ENCODE measurements around the gene KCNQ1. TPM values are rescaled to one million over a fixed set of nuclear protein-coding genes. Genes with fewer than 3 reads are reported as not detected.

Gene KCNQ1
- total and polyA plus RNA-seq, 3 experiments from 2014 or later, result 2.6 to 5.7 (median 3.4) TPM

DNA sequence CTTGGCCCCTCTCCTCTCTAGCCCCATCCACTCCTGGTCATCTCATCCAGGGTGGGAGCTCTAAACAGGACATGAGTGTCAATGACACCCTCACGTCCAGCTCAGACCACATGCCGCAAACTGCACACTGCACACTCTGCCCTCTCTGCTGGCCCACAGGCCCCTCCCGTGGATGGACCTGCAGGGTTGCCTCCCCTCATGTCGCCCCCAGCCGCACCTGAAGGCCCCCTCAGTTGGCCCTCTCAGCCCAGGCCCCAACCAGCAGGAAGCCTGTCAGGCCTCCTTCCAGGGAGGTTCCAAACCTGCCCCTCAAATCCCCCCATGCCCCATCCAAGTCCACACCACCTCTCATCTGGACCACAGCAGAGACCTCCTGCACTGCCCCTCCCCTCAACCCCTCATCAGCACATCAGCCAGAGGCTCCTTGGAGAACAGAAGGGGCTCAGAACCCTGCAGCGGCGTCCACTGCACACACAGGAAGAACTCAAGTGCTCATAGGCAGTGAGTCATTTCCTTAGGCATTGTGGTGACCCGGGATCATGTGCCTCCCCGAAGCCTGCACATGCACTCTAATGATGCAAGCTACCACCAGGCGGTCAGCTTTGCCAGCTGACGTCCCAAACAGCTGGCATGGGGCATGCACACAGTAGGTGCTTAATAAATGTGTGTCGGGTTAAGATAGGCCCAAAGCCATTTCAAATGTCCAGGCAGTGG lies 453.7 kb downstream of the KCNQ1 start:
- DNase-seq, result peak in 4 of 5 donors; percentile 44 to 77 (median 46)
- Mint-ChIP-seq H3K27ac (peak overlapping the region; percentile 31 to 99 (median 95)), H3K36me3 (no peaks in the 10 kb centered on the region), H3K27me3 (no peaks in the 10 kb centered on the region), H3K4me3 (peak overlapping the region; percentile 43 to 96 (median 87)), H3K9me3 (no peaks in the 10 kb centered on the region), H3K4me1 (peaks cover 33 to 54% (median 44%) of the 10 kb centered on the region in 3 donors)
- CTCF ChIA-PET, result interaction anchor here (0.8 to 2.1 kb wide), 5 partner anchors 10 to 478 kb away, joined by 3 to 18 read pairs (median 10); partner anchors contain the start of gene PHLDA2
- Histone ChIP-seq H3K4me3 (ENCODE audit: low read length) (peak overlapping the region; percentile 34), H3K36me3 (ENCODE audit: insufficient read depth, low read length) (no peaks in the 10 kb centered on the region), H3K27me3 (ENCODE audit: insufficient read depth, low read length, poor library complexity, severe bottlenecking) (no peaks in the 10 kb centered on the region), H3K9me3 (ENCODE audit: low read length) (no peaks in the 10 kb centered on the region), H3K27ac (ENCODE audit: low read depth, low read length) (no peak overlapping the region), H3K4me1 (ENCODE audit: insufficient read depth, low read length) (peaks cover 43% of the 10 kb centered on the region)
- POLR2A ChIA-PET, result interaction anchor here (0.7 to 1.3 kb wide), 2 partner anchors 32 to 599 kb away, joined by 3 read pairs; no protein-coding TSS in a partner anchor

Other genes starting within 250 kb of the KCNQ1 start
- gene ASCL2, start 174.4 kb upstream of the KCNQ1 start, total RNA-seq, result under 1 TPM; 0.22 to 0.55 TPM
- 8.9 TPM for gene ASCL2, start 174.4 kb upstream of the KCNQ1 start, polyA plus RNA-seq
- 1 to 10 TPM; 8.8 to 9.4 TPM for gene C11orf21, start 143.1 kb upstream of the KCNQ1 start, total RNA-seq
- gene C11orf21, start 143.1 kb upstream of the KCNQ1 start, polyA plus RNA-seq, result 30.1 TPM
- 1 to 10 TPM; 6.6 to 7.4 TPM for gene TSPAN32, start 143.0 kb upstream of the KCNQ1 start, total RNA-seq
- 68.5 TPM for gene TSPAN32, start 143.0 kb upstream of the KCNQ1 start, polyA plus RNA-seq
- gene CD81, start 67.7 kb upstream of the KCNQ1 start, total RNA-seq, result 100 to 1,000 TPM; 176 to 189 TPM
- 107 TPM for gene CD81, start 67.7 kb upstream of the KCNQ1 start, polyA plus RNA-seq
- gene TSSC4, start 44.3 kb upstream of the KCNQ1 start, total RNA-seq, result 10 to 100 TPM; 79.6 to 84.1 TPM
- 85.6 TPM for gene TSSC4, start 44.3 kb upstream of the KCNQ1 start, polyA plus RNA-seq
- gene TRPM5, start 494 bp upstream of the KCNQ1 start, total RNA-seq, result not detected
- gene TRPM5, start 494 bp upstream of the KCNQ1 start, polyA plus RNA-seq, result not detected